ENCODE data around the gene LGALS7. TPM values are rescaled to one million over a fixed set of nuclear protein-coding genes. Genes with fewer than 3 reads are reported as not detected.

LGALS7 gene
- total RNA-seq, 3 donors from 2014 or later (not counting 1 experiment from before 2014, with no cell fraction given), result not detected

DNA sequence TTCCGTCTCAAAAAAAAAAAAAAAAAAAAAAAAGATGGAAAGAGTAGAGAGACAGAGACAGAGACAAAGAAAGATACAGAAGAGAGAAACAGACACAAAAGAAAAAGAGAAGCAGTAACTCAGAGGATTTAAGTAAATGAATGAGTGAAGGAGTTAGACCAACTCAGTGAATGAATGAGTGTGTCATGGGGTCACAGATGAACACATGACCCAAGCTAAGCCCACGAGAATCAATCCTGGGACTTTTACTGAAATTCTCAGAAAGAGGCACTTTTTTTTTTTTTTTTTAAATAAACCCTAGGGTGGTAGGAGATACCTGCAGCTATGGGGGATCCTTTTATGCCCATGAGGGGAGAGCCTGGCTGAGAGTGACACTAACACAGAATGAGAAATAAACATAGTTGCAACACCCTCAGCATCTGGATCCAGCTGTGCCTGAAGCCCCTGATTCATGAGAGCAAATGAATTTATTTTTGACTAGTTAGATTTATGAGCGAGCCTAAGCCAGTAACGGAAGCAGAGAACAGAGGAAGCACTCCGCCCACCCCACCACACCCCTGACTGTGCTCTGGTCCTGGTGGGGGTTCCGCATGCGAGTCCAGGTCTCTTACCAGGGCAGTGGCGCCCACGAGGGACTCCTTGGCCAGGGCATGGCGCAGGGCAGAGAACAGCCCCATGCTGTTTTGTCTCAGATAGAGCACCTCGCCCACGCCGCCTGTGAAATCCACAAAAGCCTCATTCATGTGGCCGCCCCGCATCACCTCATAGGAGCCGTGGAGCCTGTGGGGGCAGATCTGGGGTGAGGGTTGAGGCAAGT is 33.7 kb downstream of the LGALS7 start:
- Histone ChIP-seq H3K4me1 (ENCODE audit: control insufficient read depth, insufficient read depth, low read length) (peaks cover 46% of the 10 kb centered on the region), H3K27ac (ENCODE audit: low read length) (no peak overlapping the region), H3K27me3 (ENCODE audit: control insufficient read depth, insufficient read depth, low read length) (no peaks in the 10 kb centered on the region), H3K9me3 (ENCODE audit: control insufficient read depth, insufficient read depth, low read length) (no peaks in the 10 kb centered on the region), H3K36me3 (ENCODE audit: control insufficient read depth, insufficient read depth, low read length) (no peaks in the 10 kb centered on the region), H3K4me3 (ENCODE audit: low read length) (no peak overlapping the region)
- H3K36me3 Mint-ChIP-seq, result no peaks in the 10 kb centered on the region
- ATAC-seq (peak in 1 of 3 donors; percentile 23), DNase-seq (peak in 1 of 2 donors; percentile 42)
- 35% methylated on average over 16 of the region's 16 CpGs for WGBS (ENCODE audit: insufficient coverage)
- peak overlapping the region; percentile 58 to 68 for H3K27ac Mint-ChIP-seq
- peak overlapping the region; percentile 65 for H3K4me3 Mint-ChIP-seq
- peaks cover 31 to 54% of the 10 kb centered on the region in 2 donors for H3K4me1 Mint-ChIP-seq
- intact Hi-C loops (cut with micrococcal nuclease), result loop anchor here (10.0 kb wide), 1 partner anchor 125 kb away; no protein-coding TSS in a partner anchor
- H3K27me3 Mint-ChIP-seq (ENCODE audit: low read depth in 2 of 2), result no peaks in the 10 kb centered on the region
- TF ChIP-seq CTCF (IDR thresholded peaks at IDR 0.05), result no peak
- H3K9me3 Mint-ChIP-seq, result no peaks in the 10 kb centered on the region

DNA sequence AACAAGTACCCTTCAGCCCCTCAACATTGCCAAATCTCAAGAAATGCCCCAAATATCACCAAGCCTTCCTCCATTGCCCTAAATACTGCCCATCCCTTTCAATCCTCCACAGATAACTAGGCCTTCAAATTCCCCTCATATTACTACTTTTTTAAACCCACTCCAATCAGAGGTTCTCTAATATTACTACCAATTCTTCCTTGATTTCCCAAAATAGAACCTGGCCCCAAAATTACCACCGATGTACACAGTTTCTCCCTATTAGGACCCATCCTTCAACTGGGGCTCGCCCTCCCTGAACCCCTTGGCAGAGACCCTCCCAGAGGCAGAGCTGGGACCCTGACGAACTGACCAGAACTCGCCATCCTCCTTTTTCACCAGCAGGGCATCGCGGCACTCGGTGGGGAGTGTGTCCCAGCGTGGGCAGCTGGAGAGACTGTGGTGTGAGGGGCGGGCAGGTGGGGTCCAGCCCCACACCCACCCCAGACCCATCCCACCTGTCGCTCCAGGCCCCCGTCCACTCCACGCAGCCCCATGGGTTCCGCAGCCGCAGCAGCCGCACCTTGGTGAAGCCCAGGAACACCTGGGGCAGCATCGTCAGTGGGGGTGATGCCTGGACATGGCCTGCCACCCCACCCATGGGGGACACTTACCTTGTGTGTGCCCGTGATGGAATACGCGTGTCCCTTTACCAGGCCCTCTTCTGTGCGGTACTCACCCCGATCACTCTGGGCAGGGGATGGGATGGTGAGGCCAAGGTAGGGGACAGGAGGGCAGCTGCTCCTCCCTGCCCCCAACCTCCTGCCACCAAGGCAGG is 35.2 kb downstream of the LGALS7 start:
- Histone ChIP-seq H3K27ac (ENCODE audit: low read length) (no peak overlapping the region), H3K4me1 (ENCODE audit: control insufficient read depth, insufficient read depth, low read length) (peaks cover 61% of the 10 kb centered on the region)
- intact Hi-C loops (cut with micrococcal nuclease), result loop anchor here (10.0 kb wide), 1 partner anchor 127 kb away; no protein-coding TSS in a partner anchor

GRCh38 chr19:38737281-38737865 is 35.9 kb downstream of the LGALS7 start:
- no peaks in the 10 kb centered on the region for H3K27me3 Mint-ChIP-seq (ENCODE audit: low read depth in 2 of 2)
- 33% methylated on average over 20 of the region's 22 CpGs for WGBS (ENCODE audit: insufficient coverage)
- H3K9me3 Mint-ChIP-seq, result no peaks in the 10 kb centered on the region
- H3K36me3 ChIP-seq (ENCODE audit: control insufficient read depth, insufficient read depth, low read length), result peaks cover 6% of the 10 kb centered on the region
- peak overlapping the region; percentile 59 to 73 for H3K27ac Mint-ChIP-seq
- peaks cover 54 to 77% of the 10 kb centered on the region in 2 donors for H3K4me1 Mint-ChIP-seq
- intact Hi-C loops (cut with micrococcal nuclease), result loop anchor here (10.0 kb wide), 1 partner anchor 127 kb away; no protein-coding TSS in a partner anchor
- no peak for TF ChIP-seq CTCF (IDR thresholded peaks at IDR 0.05)
- no peak overlapping the region for H3K4me3 ChIP-seq (ENCODE audit: low read length)
- no peaks in the 10 kb centered on the region for H3K27me3 ChIP-seq (ENCODE audit: control insufficient read depth, insufficient read depth, low read length)
- DNase-seq, result peak in 1 of 2 donors; percentile 29
- peaks cover 68% of the 10 kb centered on the region for H3K4me1 ChIP-seq (ENCODE audit: control insufficient read depth, insufficient read depth, low read length)
- no peak for ATAC-seq
- H3K36me3 Mint-ChIP-seq, result no peaks in the 10 kb centered on the region
- H3K9me3 ChIP-seq (ENCODE audit: control insufficient read depth, insufficient read depth, low read length), result no peaks in the 10 kb centered on the region
- no peak overlapping the region for H3K27ac ChIP-seq (ENCODE audit: low read length)
- peak overlapping the region; percentile 83 for H3K4me3 Mint-ChIP-seq

More for the DNA sequence above, 35.2 kb downstream of the LGALS7 start:
- Mint-ChIP-seq H3K4me1 (peaks cover 46 to 69% of the 10 kb centered on the region in 2 donors), H3K4me3 (peak overlapping the region; percentile 83), H3K27ac (peak overlapping the region; percentile 59 to 74), H3K9me3 (no peaks in the 10 kb centered on the region), H3K36me3 (no peaks in the 10 kb centered on the region), H3K27me3 (ENCODE audit: low read depth in 2 of 2) (no peaks in the 10 kb centered on the region)
- no peaks in the 10 kb centered on the region for H3K36me3 ChIP-seq (ENCODE audit: control insufficient read depth, insufficient read depth, low read length)
- peak in 1 of 2 donors; percentile 4 for DNase-seq
- H3K4me3 ChIP-seq (ENCODE audit: low read length), result no peak overlapping the region
- H3K9me3 ChIP-seq (ENCODE audit: control insufficient read depth, insufficient read depth, low read length), result no peaks in the 10 kb centered on the region
- WGBS (ENCODE audit: insufficient coverage), result 98% methylated on average over 21 of the region's 21 CpGs
- H3K27me3 ChIP-seq (ENCODE audit: control insufficient read depth, insufficient read depth, low read length), result no peaks in the 10 kb centered on the region
- no peak for ATAC-seq
- TF ChIP-seq CTCF (IDR thresholded peaks at IDR 0.05), result no peak
